HG03064 (cell line): Measurements from ENCODE around the gene ZNF358.

Source experiments
- ATAC-seq: cut with Tn5 transposase; IDR thresholded peaks from one replicate; pipeline ENCODE4 v1.9.1; 2021; ENCODE audit warnings: low read depth; ENCODE audit not compliant: unreplicated experiment

The ZNF358 gene

DNA sequence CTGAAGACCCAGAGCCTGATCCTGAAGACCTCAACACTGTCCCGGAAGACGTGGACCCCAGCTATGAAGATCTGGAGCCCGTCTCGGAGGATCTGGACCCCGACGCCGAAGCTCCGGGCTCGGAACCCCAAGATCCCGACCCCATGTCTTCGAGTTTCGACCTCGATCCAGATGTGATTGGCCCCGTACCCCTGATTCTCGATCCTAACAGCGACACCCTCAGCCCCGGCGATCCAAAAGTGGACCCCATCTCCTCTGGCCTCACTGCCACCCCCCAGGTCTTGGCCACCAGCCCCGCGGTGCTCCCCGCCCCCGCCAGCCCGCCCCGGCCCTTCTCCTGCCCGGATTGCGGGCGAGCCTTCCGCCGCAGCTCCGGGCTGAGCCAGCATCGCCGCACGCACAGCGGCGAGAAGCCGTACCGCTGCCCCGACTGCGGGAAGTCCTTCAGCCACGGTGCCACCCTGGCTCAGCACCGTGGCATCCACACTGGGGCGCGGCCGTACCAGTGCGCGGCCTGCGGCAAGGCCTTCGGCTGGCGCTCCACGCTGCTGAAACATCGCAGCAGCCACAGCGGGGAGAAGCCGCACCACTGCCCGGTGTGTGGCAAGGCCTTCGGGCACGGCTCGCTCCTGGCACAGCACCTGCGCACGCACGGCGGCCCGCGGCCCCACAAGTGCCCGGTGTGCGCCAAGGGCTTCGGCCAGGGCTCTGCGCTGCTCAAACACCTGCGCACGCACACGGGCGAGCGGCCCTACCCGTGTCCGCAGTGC lies 3.6 kb downstream of the ZNF358 start:
- ATAC-seq: no peak

DNA sequence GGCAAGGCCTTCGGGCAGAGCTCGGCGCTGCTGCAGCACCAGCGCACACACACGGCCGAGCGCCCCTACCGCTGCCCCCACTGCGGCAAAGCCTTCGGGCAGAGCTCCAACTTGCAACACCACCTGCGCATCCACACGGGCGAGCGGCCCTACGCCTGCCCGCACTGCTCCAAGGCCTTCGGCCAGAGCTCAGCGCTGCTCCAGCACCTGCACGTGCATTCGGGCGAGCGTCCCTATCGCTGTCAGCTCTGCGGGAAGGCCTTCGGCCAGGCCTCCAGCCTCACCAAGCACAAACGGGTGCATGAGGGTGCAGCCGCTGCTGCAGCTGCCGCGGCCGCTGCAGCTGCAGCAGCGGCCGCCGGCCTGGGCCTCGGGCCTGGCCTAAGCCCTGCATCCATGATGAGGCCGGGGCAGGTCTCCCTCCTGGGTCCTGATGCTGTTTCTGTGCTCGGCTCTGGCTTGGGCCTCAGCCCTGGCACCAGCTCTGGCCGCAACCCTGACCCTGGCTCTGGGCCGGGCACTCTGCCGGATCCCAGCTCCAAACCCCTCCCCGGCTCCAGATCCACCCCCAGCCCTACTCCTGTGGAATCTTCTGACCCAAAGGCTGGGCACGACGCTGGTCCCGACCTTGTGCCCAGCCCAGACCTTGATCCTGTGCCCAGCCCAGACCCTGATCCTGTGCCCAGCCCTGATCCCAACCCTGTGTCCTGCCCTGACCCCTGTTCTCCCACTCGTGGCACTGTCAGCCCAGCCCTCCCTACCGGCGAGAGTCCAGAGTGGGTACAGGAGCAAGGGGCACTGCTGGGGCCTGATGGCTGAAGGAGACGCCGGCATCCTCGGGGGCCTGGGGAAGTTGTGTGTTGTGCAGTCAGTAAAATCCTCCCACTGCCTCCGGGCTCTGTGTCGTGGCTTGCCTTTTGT lies 4.5 kb downstream of the ZNF358 start:
- ATAC-seq: no peak

DNA sequence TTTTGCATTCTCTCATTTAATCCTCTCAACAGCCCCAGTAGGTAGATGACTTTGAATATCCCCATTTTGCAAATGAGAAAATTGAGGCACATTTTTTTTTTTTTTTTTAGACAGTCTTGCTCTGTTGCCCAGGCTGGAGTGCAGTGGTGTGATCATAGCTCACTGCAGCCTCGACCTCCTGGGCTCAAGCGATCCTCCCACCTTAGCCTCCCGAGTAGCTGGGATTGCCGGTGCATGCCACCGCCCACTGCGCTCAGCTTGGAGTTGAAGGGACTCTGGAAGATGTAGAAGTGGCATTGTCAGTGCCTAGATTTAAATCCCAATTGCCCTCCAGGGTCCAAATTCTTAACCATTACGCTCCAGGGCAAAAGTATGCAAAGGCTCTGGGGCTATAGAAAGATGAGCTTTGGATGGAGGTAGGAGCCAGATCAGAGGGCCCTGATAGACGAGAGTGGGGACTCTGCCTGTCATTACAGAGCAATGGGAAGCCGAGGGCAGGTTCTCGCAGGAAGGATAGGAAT lies 5.7 kb downstream of the ZNF358 start:
- no peak for ATAC-seq

DNA sequence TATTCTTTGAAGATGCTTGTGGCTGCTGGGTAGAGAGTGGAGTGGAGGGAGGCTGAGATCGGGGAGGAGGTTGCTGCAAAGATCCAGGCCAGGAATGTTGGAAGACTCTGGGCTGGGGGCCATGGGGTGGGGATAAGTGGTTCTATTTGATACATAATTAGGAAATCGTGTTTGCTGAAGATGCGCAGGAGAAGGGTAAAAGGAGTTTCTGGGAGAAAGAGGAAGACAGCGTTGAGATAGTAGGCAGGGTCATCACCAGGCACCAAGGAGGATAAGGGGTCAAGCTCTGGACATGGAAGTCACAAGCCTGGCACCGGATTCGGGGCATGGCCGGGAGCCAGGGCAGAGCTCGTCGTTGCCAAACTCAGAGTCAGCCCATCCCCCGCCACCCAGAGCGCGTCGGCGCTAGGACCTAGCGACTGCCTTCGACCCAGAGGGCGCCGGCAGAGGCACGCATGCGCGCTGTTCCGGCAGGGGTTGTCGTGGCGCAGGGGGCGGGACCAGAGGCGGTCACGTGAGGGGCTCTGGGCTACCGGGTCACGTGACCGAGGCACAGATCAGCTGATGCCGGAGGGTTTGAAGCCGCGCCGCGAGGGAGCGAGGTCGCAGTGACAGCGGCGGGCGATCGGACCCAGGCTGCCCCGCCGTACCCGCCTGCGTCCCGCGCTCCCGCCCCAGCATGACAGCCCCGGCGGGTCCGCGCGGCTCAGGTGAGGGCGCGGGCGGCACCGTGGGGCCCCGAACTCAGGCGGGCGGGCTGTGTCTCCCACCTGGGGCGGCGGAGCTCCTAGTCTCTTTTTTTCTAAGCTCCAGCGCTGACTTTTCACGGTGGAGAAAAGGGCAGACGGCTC lies 6.4 kb downstream of the ZNF358 start, which contains the start of gene MCOLN1:
TSS of gene MCOLN1 (plus strand) at position 553 of the 851 bp plus-strand sequence. CDS start at position 680, 127 bp downstream.
- peak; percentile 63 for ATAC-seq

DNA sequence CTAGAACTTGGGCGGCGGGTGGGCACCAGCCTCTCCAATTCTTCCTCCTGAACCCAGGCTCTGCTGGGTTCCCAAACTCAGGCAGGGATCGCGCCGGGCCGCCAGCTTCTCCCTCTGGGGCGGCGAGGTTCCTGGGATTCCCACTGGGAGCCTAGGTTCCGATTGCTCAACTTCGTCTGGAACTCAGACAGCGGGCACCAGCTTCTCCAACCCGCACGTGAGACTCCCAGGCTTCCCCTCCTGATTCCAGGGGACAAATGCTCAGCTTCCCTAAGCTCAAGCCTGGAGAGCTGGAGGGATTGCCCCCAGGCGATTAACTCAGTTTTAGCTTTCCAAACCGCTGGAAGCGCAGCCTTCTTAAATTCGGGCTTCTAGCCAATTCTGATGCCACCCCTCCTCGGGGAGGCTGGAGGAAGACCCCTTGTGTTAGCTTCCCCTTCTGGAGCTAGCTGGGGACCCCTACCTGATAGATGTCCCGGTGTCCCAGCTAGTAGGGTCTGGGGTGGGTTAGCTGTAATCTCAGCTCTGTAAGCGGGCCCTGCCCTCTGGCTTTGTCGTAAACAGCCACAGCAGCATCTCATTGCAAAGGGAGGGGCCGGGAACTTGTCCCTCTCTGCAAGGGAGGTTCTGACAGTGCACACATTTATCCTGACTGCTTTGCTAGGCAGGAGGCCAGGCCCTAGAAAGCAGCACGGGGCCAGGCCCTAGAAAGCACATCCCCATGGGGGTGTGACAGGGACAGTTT lies 7.2 kb downstream of the ZNF358 start:
- ATAC-seq: no peak

DNA sequence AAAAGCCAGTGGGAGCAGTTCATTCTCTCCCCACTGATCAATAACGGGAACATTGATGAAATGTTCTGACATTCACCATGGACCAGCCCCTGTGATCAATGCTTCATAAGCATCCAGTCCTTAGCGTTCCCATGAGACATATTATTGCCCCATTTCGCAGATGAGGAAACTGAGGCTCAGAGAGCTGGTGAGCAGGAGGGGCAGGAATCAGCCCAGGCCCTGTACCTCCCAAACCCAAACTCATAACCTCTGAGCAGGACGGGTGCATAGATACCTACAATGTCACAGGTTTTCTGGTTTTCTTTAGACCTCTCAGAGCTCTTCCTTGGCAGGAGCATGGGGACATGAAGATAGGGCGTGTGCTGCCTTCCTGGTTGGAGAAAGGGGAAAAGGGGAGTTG lies 8.6 kb downstream of the ZNF358 start:
- no peak for ATAC-seq

DNA sequence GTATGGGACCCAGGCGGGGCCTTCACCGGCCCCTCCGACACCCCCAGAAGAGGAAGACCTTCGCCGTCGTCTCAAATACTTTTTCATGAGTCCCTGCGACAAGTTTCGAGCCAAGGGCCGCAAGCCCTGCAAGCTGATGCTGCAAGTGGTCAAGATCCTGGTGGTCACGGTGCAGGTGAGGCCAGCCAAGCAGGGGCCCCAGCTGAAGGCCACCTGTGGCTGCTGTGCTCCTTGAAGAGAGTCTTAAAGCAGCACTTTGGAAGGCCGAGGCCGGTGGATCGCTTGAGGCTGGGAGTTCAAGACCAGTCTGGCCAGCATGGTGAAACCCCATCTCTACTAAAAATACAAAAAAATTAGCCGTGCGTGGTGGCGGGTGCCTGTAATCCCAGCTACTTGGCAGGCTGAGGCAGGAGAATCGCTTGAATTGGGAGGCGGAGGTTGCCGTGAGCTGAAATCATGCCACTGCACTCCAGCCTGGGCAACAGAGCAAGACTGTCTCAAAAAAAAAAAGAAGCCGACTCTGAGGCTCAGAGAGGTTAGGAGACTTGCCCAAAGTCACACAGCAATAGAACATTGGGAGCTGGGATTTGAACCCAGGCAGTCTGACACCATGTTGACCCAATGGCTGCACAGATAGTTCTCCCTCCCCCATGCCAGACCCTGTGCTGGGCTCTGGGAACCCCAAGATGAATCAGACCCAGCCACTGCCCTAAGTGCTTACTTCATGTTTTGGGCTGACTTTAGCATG lies 9.3 kb downstream of the ZNF358 start:
- no peak for ATAC-seq

DNA sequence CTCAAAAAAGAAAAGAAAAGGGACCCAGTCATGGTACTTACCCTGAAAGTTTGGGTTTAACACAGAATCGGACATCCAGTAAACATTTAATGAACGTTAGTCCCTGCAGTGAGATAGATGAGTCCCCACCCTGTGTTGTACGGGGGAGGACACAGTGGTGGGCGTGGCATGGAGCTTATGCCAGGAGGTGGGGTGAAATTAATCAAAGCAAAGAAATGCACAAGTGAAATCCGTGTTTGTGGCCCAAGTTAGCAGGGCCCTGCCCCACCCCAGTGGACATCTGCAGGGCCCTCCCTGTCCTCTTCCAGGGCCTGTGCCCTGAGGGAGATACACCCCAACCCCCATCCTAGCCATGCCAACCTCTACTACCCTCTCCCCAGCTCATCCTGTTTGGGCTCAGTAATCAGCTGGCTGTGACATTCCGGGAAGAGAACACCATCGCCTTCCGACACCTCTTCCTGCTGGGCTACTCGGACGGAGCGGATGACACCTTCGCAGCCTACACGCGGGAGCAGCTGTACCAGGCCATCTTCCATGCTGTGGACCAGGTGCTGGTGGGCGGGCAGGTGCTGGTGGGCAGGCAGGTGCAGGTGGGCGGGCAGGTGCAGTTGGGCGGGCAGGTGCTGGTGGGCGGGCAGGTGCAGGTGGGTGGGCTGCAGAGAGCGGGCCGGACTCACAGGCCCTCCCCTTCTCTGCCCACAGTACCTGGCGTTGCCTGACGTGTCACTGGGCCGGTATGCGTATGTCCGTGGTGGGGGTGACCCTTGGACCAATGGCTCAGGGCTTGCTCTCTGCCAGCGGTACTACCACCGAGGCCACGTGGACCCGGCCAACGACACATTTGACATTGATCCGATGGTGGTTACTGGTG lies 10.4 kb downstream of the ZNF358 start:
- no peak for ATAC-seq

DNA sequence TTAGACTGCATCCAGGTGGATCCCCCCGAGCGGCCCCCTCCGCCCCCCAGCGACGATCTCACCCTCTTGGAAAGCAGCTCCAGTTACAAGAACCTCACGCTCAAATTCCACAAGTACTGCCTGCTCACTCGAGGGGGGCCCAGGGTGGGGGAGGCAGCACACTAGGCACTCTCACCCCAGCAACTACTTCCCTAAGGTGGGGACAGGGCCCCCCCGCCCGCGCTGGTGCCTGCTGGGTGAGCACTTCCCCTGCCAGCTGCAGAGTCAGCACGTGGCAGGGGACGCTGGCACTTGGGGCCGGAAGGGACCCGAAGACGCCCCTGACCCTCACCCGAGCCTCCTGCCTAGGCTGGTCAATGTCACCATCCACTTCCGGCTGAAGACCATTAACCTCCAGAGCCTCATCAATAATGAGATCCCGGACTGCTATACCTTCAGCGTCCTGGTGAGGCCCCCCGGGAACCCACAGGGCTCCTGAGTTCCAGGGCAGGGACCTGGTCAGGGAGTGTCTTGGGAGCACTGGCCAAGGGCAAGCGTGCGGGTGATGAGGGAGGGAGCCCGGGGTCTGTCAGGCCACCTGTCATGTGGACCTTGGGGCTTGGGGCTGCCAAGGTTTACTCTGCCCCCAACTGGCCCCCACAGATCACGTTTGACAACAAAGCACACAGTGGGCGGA lies 11.8 kb downstream of the ZNF358 start:
- no peak for ATAC-seq

DNA sequence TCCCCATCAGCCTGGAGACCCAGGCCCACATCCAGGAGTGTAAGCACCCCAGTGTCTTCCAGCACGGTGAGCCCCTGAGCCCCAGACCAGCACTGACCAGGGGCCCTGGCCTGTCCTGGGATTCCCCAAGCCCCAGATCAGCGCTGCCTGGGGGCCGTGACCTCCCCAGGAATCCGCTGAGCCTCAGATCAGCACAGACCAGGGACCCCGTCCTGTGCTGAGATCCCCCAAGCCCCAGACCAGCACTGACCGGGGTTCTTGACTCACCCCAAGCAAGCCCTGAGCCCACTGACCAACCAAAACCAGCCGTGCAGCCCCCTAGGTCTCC lies 12.3 kb downstream of the ZNF358 start:
- ATAC-seq: no peak

DNA sequence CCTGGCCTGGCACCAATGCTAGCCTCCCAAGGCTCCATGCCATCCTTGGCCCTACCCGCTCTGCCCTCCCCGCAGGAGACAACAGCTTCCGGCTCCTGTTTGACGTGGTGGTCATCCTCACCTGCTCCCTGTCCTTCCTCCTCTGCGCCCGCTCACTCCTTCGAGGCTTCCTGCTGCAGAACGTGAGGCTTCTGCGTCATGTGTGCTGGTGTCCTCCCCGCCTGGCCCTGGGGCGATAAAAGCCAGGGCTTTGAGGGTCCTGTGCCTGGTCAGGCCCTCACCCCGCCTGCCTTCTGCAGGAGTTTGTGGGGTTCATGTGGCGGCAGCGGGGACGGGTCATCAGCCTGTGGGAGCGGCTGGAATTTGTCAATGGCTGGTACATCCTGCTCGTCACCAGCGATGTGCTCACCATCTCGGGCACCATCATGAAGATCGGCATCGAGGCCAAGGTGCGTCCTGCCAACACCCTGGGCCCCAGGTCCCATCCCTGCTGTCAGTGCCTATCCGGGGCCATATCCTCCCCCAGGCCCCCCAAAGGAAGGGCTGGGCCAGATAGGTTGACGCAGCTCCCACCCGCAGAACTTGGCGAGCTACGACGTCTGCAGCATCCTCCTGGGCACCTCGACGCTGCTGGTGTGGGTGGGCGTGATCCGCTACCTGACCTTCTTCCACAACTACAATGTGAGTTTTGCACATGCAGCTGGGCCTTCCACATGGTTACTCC lies 12.8 kb downstream of the ZNF358 start:
- ATAC-seq: no peak

DNA sequence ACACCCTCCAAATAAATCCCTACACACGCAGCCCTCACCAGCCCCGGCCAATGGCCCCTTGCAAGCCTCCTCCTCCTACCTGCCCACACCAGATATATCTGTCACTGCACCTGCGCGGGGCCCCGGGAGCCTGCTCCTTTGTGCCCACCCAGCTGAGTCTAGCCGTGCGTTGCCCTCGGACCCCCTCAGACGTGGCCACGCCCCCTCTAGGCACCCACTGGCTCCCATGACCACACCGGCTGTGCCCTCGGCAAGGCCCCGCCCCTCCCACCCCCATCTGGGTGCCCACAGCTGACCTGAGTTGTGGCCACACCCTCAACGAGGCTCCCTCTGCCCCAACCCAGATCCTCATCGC lies 13.3 kb downstream of the ZNF358 start:
- no peak for ATAC-seq

DNA sequence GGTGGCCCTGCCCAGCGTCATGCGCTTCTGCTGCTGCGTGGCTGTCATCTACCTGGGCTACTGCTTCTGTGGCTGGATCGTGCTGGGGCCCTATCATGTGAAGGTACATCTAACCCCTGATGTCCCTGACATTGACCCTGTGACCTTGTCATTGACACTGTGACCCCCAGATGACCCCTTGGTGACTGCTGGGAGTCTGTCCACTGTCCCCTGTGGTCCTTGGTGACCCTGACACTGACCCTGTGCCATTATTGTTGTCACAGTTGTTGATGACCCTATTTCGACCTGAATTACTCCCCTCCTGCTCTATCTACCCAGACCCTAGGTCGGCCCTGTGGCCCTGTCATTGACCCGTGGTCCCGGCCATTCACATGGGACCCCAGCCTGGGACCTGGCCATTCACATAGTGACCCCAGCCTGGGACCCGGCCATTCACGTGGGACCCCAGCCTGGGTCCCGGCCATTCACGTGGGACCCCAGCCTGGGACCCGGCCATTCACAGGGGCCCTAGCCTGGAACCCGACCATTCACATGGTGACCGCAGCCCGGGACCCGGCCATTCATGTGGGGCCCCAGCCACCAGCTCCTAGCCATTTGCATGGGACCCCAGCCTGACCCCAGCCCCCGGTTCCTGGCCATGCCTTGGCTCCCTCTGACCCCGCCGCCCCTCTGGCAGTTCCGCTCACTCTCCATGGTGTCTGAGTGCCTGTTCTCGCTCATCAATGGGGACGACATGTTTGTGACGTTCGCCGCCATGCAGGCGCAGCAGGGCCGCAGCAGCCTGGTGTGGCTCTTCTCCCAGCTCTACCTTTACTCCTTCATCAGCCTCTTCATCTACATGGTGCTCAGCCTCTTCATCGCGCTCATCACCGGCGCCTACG lies 13.9 kb downstream of the ZNF358 start:
- ATAC-seq: no peak

DNA sequence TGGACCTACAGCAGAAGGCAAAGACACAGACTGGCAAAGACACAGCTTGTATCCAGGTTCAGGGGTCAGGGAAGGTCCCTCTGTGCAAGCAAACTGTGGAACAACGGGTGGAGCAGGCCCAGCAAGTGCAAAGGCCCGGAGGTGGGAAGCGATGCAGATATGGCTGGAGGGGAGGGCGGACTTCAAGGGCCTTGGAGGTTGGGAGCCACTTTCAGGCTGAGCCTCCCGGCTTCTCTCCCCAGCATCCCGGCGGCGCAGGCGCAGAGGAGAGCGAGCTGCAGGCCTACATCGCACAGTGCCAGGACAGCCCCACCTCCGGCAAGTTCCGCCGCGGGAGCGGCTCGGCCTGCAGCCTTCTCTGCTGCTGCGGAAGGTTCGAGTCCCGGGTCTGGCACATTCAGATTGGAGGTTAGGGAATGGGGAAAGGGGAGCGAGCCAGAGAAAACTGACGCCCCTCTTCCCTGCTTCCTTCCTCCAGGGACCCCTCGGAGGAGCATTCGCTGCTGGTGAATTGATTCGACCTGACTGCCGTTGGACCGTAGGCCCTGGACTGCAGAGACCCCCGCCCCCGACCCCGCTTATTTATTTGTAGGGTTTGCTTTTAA lies 17.5 kb downstream of the ZNF358 start:
- no peak for ATAC-seq

DNA sequence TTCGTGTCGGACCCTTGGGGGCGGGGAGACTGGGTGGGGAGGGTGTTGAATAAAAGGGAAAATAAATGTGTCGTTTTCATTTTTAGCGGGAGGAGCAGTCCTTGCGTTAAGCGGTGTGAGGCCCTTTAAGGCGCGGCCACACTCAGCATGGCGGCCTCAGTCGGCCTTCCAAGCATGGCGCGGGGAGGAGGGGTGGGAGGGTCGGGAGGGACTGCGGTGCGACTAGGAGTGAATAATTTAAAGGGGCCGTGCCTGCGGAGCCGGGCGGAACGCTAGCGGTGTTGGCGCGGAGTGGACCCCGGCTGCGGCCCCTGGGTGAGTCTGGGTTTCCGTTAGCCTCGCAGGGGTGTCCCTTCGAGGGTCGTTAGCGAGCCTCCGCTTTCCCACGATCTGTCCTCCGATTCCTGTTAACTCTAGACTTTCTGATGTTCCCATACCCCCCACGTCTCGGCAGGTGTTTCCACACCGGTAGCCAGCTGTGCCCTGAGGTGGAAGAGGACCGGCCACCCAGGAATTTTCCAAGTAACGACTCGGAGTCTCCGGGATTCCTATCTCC lies 18.1 kb downstream of the ZNF358 start:
- no peak for ATAC-seq
